ENCODE results near the gene SLC4A7.

- TF ChIP-seq, protein P1, sequence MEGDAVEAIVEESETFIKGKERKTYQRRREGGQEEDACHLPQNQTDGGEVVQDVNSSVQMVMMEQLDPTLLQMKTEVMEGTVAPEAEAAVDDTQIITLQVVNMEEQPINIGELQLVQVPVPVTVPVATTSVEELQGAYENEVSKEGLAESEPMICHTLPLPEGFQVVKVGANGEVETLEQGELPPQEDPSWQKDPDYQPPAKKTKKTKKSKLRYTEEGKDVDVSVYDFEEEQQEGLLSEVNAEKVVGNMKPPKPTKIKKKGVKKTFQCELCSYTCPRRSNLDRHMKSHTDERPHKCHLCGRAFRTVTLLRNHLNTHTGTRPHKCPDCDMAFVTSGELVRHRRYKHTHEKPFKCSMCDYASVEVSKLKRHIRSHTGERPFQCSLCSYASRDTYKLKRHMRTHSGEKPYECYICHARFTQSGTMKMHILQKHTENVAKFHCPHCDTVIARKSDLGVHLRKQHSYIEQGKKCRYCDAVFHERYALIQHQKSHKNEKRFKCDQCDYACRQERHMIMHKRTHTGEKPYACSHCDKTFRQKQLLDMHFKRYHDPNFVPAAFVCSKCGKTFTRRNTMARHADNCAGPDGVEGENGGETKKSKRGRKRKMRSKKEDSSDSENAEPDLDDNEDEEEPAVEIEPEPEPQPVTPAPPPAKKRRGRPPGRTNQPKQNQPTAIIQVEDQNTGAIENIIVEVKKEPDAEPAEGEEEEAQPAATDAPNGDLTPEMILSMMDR (IDR thresholded peaks at IDR 0.05; ENCODE audit: low read depth, low read length, poor library complexity, severe bottlenecking), result no peak
- no peak for TF ChIP-seq EZH2phosphoT487 (IDR thresholded peaks at IDR 0.05; ENCODE audit: borderline replicate concordance, low read length)
These were observed 54.3 kb downstream of the SLC4A7 start for GRCh38 chr3:27429909-27430308.

Data from DOHH2 (cell line).